ENCODE results near the gene AADACL4. TPM values are rescaled to one million over a fixed set of nuclear protein-coding genes. Genes with fewer than 3 reads are reported as not detected.

AADACL4 gene
- total and polyA plus RNA-seq, 9 of the 15 experiments (the other 6 are each of a cell fraction or from before 2014, with no cell fraction given), result not detected

DNA sequence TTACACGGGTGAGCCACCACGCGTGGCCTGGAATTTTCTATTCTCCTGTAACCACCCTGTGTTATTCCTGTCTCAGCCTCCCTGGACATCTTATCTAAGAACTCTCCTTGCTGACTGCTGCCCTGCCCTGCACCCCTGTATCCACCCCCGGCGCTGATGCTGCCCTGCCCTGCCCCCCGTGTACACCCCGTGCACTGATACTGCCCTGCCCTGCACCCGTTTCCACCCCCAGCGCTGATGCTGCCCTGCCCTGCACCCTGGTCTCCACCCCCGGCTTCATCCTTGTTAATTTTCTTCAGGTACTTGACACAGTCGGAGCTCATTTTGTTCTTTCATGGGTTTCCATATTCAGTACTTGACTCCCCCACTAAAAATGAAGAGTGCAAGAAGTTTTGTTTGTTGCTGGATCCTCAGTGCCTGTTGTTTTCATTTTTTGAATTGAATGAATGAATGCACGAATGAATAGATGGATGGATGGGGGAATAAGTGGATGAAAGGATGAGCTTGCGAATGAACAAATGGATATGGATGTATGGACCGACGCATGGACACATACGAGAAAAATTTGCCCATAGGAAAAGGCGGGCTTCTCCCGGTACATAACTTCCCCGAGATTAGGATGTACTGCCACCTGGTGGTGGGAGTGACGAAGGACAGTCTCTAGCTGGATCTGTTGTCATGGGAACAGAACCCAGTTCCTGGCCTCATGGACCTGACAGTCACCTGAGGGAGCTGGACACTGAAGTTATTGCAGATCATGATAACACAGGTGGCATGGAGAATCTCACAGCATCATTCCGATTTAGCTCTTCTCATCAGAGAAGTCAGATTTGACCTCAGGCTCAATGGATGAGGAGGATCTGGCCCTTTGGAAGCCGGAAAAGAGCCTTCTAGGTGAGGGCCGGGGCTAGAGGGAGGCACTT lies 14.9 kb downstream of the AADACL4 start (continued):
- TF ChIP-seq E2F3 (CRISPR knock-in tag; IDR thresholded peaks at IDR 0.05), result peak; percentile 75
- peak; percentile 95 for TF ChIP-seq MXI1 (IDR thresholded peaks at IDR 0.05; ENCODE audit: low read depth, low read length)
- 0 out of 2 replicates have a peak, but pooled peaks have one; percentile 28 for TF ChIP-seq ZNF766 (CRISPR knock-in tag; conservative IDR thresholded peaks at IDR 0.05)
- peak; percentile 49 for TF ChIP-seq BRD9 (IDR thresholded peaks at IDR 0.05; ENCODE audit: low read depth, partially characterized antibody)
- TF ChIP-seq SMC3 (conservative IDR thresholded peaks at IDR 0.05; ENCODE audit: insufficient read depth, low read depth, low read length), result peak; percentile 97
- TF ChIP-seq KDM1A (IDR thresholded peaks at IDR 0.05), result peak; percentile 48 to 68
- no peak for TF ChIP-seq RBFOX2 (IDR thresholded peaks at IDR 0.05; ENCODE audit: low read depth, low read length)
- TF ChIP-seq ARNT (IDR thresholded peaks at IDR 0.05), result peak in 1 of 2 experiments; percentile 62; a peak in 2 of 4 replicates
- TF ChIP-seq, protein P1, sequence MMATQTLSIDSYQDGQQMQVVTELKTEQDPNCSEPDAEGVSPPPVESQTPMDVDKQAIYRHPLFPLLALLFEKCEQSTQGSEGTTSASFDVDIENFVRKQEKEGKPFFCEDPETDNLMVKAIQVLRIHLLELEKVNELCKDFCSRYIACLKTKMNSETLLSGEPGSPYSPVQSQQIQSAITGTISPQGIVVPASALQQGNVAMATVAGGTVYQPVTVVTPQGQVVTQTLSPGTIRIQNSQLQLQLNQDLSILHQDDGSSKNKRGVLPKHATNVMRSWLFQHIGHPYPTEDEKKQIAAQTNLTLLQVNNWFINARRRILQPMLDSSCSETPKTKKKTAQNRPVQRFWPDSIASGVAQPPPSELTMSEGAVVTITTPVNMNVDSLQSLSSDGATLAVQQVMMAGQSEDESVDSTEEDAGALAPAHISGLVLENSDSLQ (IDR thresholded peaks at IDR 0.05), result peak; percentile 14; the same call in 1 of the 2 replicates
- 0 out of 2 replicates have a peak, but pooled peaks have one; percentile 12 for TF ChIP-seq JUN (IDR thresholded peaks at IDR 0.05; ENCODE audit: borderline replicate concordance, low read depth, low read length)
- TF ChIP-seq JUN (CRISPR knock-in tag; IDR thresholded peaks at IDR 0.05; ENCODE audit: borderline replicate concordance), result no peak
- TF ChIP-seq CHD2 (IDR thresholded peaks at IDR 0.05; ENCODE audit: low read depth, low read length), result peak; percentile 2; the same call in 1 of the 2 replicates
- TF ChIP-seq RAD21 (CRISPR knock-in tag; conservative IDR thresholded peaks at IDR 0.05 in 1 of 2, IDR thresholded peaks at IDR 0.05 in 1 of 2), result peak; percentile 90 to 97
- 0 out of 4 replicates have a peak, but pooled peaks of 1 of the 2 experiments have one; percentile 45 for TF ChIP-seq TEAD1 (CRISPR knock-in tag; IDR thresholded peaks at IDR 0.05)
- TF ChIP-seq CBX1 (IDR thresholded peaks at IDR 0.05; ENCODE audit: low read depth), result no peak; the same call in 1 of the 2 replicates
- TF ChIP-seq MNT (conservative IDR thresholded peaks at IDR 0.05), result peak in 1 of 2 experiments; percentile 44; a peak in 1 of 4 replicates
- TF ChIP-seq SMARCB1 (IDR thresholded peaks at IDR 0.05; ENCODE audit: insufficient read length, low read depth), result no peak
- peak; percentile 58; the same call in 1 of the 2 replicates for TF ChIP-seq MTA3 (IDR thresholded peaks at IDR 0.05; ENCODE audit: borderline replicate concordance)
- TF ChIP-seq CBFA2T2 (conservative IDR thresholded peaks at IDR 0.05), result no peak
- TF ChIP-seq STAT5A (IDR thresholded peaks at IDR 0.05; ENCODE audit: borderline replicate concordance, low read length), result peak; percentile 12; the same call in 1 of the 2 replicates
- TF ChIP-seq RB1 (IDR thresholded peaks at IDR 0.05; ENCODE audit: low read depth), result peak; percentile 99
- TF ChIP-seq ARID2 (IDR thresholded peaks at IDR 0.05), result peak; percentile 76
- TF ChIP-seq, protein P2, sequence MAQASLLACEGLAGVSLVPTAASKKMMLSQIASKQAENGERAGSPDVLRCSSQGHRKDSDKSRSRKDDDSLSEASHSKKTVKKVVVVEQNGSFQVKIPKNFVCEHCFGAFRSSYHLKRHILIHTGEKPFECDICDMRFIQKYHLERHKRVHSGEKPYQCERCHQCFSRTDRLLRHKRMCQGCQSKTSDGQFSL (CRISPR knock-in tag; IDR thresholded peaks at IDR 0.05), result 0 out of 2 replicates have a peak, but pooled peaks have one; percentile 40
- TF ChIP-seq, protein P2 (tag; IDR thresholded peaks at IDR 0.05), result no peak
- TF ChIP-seq MCM5 (IDR thresholded peaks at IDR 0.05; ENCODE audit: low read depth), result no peak

Data from K562 (cell line).